HG03097 (cell line): Measurements from ENCODE around the gene GABARAP.
A peak's percentile ranks its signal among the peaks of the same experiment; 100 is the strongest.
"Not testable (repeated sequence)": the region's sequence is repeated elsewhere in the genome, so short reads cannot be mapped to it uniquely, and the experiment has no call there.

Source experiments
- ATAC-seq: cut with Tn5 transposase; IDR thresholded peaks from one replicate; pipeline ENCODE4 v1.9.1; 2021; ENCODE audit not compliant: unreplicated experiment, low FRiP score

Gene GABARAP

GRCh38 chr17:7261379-7262191, 19.3 kb upstream of the GABARAP start:
- ATAC-seq = no peak

GRCh38 chr17:7260651-7261378, 18.6 kb upstream of the GABARAP start:
- no peak for ATAC-seq

- no peak for ATAC-seq
Measured at GRCh38 chr17:7260151-7260550, 17.9 kb upstream of the GABARAP start.

- ATAC-seq = no peak
Measured at GRCh38 chr17:7259555-7259889, 17.3 kb upstream of the GABARAP start.

- no peak for ATAC-seq
Measured at GRCh38 chr17:7258731-7259554, 16.7 kb upstream of the GABARAP start.

- no peak for ATAC-seq
Measured at GRCh38 chr17:7256766-7257456, 14.7 kb upstream of the GABARAP start.

GRCh38 chr17:7254511-7254910, 12.3 kb upstream of the GABARAP start:
- ATAC-seq = no peak

- ATAC-seq = no peak
Measured at GRCh38 chr17:7253082-7253481, 10.8 kb upstream of the GABARAP start.

GRCh38 chr17:7252176-7253043, 10.2 kb upstream of the GABARAP start, which contains the start of gene ELP5:
TSS of gene ELP5 (plus strand) at chr17:7252215. CDS start at chr17:7252551, 336 bp downstream.
- ATAC-seq = peak; percentile 47

- ATAC-seq = peak; percentile 84
Measured at GRCh38 chr17:7251661-7252175, 9.5 kb upstream of the GABARAP start, which contains the start of gene CTDNEP1. TSS of gene CTDNEP1 (minus strand) at chr17:7251734. CDS start at chr17:7251296, 438 bp downstream.

- no peak for ATAC-seq
Measured at GRCh38 chr17:7250695-7251627, 8.7 kb upstream of the GABARAP start.

- no peak for ATAC-seq
Measured at GRCh38 chr17:7249830-7250229, 7.6 kb upstream of the GABARAP start.

GRCh38 chr17:7249214-7249613, 7.0 kb upstream of the GABARAP start:
- ATAC-seq = no peak

- no peak for ATAC-seq
Measured at GRCh38 chr17:7248796-7249195, 6.5 kb upstream of the GABARAP start.

- no peak for ATAC-seq
Measured at GRCh38 chr17:7246779-7247178, 4.5 kb upstream of the GABARAP start.

GRCh38 chr17:7243838-7244237, 1.6 kb upstream of the GABARAP start:
- ATAC-seq = not testable (repeated sequence)

- ATAC-seq = no peak
Measured at GRCh38 chr17:7243453-7243729, 1.1 kb upstream of the GABARAP start.

GRCh38 chr17:7242717-7243452, 636 bp upstream of the GABARAP start:
- peak; percentile 43 for ATAC-seq
